ENCODE results near the gene SNX18.

Gene SNX18

DNA sequence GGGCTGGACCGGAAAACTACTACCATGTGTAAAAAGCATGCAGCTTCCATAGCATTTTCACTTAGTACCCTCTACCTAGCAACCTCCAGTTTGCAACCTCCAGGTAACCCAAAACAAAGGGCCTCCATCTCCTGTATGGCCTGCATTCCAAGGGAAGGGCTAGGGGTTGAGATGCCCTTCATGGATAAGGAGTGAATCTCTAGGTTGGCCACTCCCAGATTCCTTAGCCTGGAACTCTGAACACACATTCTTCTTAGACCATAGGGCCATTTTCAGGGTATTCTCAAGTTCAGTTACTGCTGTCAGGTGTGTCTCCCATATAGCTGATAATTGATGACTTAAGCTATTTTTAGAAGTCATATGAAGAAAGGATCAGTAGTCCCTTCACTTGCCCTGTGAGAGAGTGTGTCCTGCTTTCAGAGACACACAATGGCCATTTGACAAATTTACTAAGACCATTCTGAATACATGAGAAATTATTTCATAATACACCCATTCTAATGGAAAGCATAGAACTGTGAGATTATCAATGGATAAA is 39.5 kb upstream of the SNX18 start:
- Histone ChIP-seq H3K27ac (ENCODE audit: extremely low read depth, low read depth, low read length) (no peak overlapping the region), H3K4me3 (ENCODE audit: low read depth, low read length) (no peak overlapping the region), H3K36me3 (ENCODE audit: control insufficient read depth in 2 of 2, insufficient read depth in 1 of 2, low read length in 2 of 2) (no peaks in the 10 kb centered on the region), H3K9me3 (ENCODE audit: control insufficient read depth, insufficient read depth, low read depth, low read length) (no peaks in the 10 kb centered on the region), H3K4me1 (ENCODE audit: control insufficient read depth, insufficient read depth, low read length) (no peaks in the 10 kb centered on the region)
- POLR2A ChIA-PET, result no interaction called here
- TF ChIP-seq ZNF266 (tag by site-specific recombination; IDR thresholded peaks at IDR 0.05; ENCODE audit: low read depth), result no peak
- no peak for TF ChIP-seq GFI1B (tag by site-specific recombination; IDR thresholded peaks at IDR 0.05)
- no peak for TF ChIP-seq ZEB2 (tag by site-specific recombination; IDR thresholded peaks at IDR 0.05)
- TF ChIP-seq ZFP69B (tag by site-specific recombination; IDR thresholded peaks at IDR 0.05), result no peak
- TF ChIP-seq ZNF670 (tag by site-specific recombination; IDR thresholded peaks at IDR 0.05; ENCODE audit: low read depth), result no peak
- TF ChIP-seq, protein P1, sequence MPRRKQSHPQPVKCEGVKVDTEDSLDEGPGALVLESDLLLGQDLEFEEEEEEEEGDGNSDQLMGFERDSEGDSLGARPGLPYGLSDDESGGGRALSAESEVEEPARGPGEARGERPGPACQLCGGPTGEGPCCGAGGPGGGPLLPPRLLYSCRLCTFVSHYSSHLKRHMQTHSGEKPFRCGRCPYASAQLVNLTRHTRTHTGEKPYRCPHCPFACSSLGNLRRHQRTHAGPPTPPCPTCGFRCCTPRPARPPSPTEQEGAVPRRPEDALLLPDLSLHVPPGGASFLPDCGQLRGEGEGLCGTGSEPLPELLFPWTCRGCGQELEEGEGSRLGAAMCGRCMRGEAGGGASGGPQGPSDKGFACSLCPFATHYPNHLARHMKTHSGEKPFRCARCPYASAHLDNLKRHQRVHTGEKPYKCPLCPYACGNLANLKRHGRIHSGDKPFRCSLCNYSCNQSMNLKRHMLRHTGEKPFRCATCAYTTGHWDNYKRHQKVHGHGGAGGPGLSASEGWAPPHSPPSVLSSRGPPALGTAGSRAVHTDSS (tag by site-specific recombination; IDR thresholded peaks at IDR 0.05), result no peak
- TF ChIP-seq ZNF561 (tag by site-specific recombination; IDR thresholded peaks at IDR 0.05; ENCODE audit: borderline replicate concordance), result no peak
- TF ChIP-seq, protein P2, sequence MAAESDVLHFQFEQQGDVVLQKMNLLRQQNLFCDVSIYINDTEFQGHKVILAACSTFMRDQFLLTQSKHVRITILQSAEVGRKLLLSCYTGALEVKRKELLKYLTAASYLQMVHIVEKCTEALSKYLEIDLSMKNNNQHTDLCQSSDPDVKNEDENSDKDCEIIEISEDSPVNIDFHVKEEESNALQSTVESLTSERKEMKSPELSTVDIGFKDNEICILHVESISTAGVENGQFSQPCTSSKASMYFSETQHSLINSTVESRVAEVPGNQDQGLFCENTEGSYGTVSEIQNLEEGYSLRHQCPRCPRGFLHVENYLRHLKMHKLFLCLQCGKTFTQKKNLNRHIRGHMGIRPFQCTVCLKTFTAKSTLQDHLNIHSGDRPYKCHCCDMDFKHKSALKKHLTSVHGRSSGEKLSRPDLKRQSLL (tag by site-specific recombination; IDR thresholded peaks at IDR 0.05), result no peak
- TF ChIP-seq ZBTB21 (tag by site-specific recombination; IDR thresholded peaks at IDR 0.05), result no peak
- no peak for TF ChIP-seq ZSCAN16 (tag by site-specific recombination; IDR thresholded peaks at IDR 0.05)
- no peak for TF ChIP-seq ZNF391 (tag by site-specific recombination; IDR thresholded peaks at IDR 0.05; ENCODE audit: borderline replicate concordance, low read depth)
- TF ChIP-seq SCRT2 (tag by site-specific recombination; IDR thresholded peaks at IDR 0.05), result no peak
- TF ChIP-seq ZXDB (tag by site-specific recombination; IDR thresholded peaks at IDR 0.05), result no peak
- TF ChIP-seq ZNF596 (tag by site-specific recombination; IDR thresholded peaks at IDR 0.05), result no peak
- no peak for TF ChIP-seq ZNF544 (tag by site-specific recombination; IDR thresholded peaks at IDR 0.05)
- CTCF ChIA-PET, result interaction anchor here (4.1 kb wide), 1 partner anchor 11 kb away, joined by 26 read pairs; no protein-coding TSS in a partner anchor

DNA sequence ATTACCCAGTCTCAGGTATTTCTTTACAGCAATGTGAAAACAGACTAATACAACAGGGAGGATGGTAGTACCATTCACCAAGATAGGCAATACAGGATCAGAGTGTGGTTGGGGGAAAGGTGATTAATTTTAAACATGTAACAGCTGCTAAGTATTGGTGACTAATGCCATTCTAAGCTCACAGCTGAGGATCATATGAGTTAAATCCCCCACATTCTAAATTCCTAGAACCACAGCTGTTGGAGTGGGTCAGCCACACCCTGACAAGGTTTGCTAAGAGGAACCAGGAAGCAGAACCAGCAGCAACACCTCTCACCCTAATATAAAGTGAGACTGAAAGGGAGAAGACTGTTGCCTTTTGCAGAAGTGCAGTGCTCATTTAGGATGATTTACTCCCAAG is 37.3 kb upstream of the SNX18 start:
- no peaks in the 10 kb centered on the region for H3K36me3 ChIP-seq (ENCODE audit: control insufficient read depth in 2 of 2, insufficient read depth in 1 of 2, low read length in 2 of 2)
- no peaks in the 10 kb centered on the region for H3K9me3 ChIP-seq (ENCODE audit: control insufficient read depth, insufficient read depth, low read depth, low read length)
- CTCF ChIA-PET, result interaction anchor here (1.6 to 4.1 kb wide), 3 partner anchors 9 to 37 kb away, joined by 4 to 26 read pairs (median 6); no protein-coding TSS in a partner anchor
- no peak overlapping the region for H3K27ac ChIP-seq (ENCODE audit: extremely low read depth, low read depth, low read length)
- TF ChIP-seq RBAK (tag by site-specific recombination; IDR thresholded peaks at IDR 0.05), result no peak
- no peak for TF ChIP-seq ZNF785 (tag by site-specific recombination; IDR thresholded peaks at IDR 0.05)
- no peaks in the 10 kb centered on the region for H3K4me1 ChIP-seq (ENCODE audit: control insufficient read depth, insufficient read depth, low read length)
- POLR2A ChIA-PET, result no interaction called here
- no peak overlapping the region for H3K4me3 ChIP-seq (ENCODE audit: low read depth, low read length)

DNA sequence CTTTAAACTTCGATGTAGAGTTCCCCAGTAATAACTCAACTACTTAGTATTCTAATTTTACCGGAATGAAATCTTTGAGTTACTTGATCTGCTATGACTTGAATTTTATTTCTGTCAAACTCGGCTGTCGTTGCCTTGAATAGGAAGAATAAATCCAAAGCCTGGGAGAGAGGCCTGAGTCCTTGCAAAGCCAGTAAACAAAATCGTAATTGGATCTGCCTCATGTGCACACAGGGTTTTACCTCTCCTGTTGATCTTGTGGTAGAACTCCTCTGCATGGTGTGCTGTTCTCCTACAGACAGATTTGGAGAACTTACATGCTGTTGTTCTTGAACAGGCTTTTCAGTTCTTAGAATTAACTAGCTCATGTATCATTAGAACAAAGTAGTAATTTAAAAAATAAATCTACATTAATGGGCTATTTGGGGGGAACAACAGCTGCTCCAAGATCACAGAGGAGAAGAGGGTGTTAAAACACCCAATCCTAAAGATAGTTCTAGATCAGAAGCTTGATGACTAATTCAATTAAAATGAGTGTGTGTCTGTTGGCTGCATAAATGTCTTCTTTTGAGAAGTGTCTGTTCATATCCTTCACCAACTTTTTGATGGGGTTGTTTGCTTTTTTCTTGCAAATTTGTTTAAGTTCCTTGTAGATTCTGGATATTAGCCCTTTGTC is 33.2 kb upstream of the SNX18 start:
- ChIA-PET CTCF (interaction anchor here (0.6 to 0.7 kb wide), 4 partner anchors 41 to 1152 kb away, joined by 3 to 4 read pairs (median 3); no protein-coding TSS in a partner anchor), POLR2A (interaction anchor here (0.6 kb wide), 1 partner anchor 10 kb away, joined by 3 read pairs; no protein-coding TSS in a partner anchor)
- TF ChIP-seq, protein P3, sequence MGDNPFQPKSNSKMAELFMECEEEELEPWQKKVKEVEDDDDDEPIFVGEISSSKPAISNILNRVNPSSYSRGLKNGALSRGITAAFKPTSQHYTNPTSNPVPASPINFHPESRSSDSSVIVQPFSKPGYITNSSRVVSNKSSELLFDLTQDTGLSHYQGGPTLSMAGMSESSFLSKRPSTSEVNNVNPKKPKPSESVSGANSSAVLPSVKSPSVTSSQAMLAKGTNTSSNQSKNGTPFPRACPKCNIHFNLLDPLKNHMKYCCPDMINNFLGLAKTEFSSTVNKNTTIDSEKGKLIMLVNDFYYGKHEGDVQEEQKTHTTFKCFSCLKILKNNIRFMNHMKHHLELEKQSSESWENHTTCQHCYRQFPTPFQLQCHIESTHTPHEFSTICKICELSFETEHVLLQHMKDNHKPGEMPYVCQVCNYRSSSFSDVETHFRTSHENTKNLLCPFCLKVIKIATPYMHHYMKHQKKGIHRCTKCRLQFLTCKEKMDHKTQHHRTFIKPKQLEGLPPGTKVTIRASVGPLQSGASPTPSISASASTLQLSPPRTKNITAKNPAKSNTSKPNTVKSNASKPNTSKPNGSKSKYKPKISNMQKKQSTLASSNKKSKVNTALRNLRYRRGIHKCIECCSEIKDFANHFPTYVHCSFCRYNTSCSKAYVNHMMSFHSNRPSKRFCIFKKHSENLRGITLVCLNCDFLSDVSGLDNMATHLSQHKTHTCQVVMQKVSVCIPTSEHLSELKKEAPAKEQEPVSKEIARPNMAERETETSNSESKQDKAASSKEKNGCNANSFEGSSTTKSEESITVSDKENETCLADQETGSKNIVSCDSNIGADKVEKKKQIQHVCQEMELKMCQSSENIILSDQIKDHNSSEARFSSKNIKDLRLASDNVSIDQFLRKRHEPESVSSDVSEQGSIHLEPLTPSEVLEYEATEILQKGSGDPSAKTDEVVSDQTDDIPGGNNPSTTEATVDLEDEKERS (tag by site-specific recombination; IDR thresholded peaks at IDR 0.05), result no peak
- TF ChIP-seq ZNF174 (tag by site-specific recombination; IDR thresholded peaks at IDR 0.05) (no peak), ZNF510 (tag by site-specific recombination; IDR thresholded peaks at IDR 0.05; ENCODE audit: insufficient replicate concordance) (no peak), IKZF3 (tag by site-specific recombination; IDR thresholded peaks at IDR 0.05) (no peak), TRIM28 (IDR thresholded peaks at IDR 0.05; ENCODE audit: borderline replicate concordance, low read length) (no peak)
- TF ChIP-seq, protein P4, sequence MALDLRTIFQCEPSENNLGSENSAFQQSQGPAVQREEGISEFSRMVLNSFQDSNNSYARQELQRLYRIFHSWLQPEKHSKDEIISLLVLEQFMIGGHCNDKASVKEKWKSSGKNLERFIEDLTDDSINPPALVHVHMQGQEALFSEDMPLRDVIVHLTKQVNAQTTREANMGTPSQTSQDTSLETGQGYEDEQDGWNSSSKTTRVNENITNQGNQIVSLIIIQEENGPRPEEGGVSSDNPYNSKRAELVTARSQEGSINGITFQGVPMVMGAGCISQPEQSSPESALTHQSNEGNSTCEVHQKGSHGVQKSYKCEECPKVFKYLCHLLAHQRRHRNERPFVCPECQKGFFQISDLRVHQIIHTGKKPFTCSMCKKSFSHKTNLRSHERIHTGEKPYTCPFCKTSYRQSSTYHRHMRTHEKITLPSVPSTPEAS (tag by site-specific recombination; IDR thresholded peaks at IDR 0.05), result no peak
- Histone ChIP-seq H3K4me1 (ENCODE audit: control insufficient read depth, insufficient read depth, low read length) (no peaks in the 10 kb centered on the region), H3K36me3 (ENCODE audit: control insufficient read depth in 2 of 2, insufficient read depth in 1 of 2, low read length in 2 of 2) (no peaks in the 10 kb centered on the region), H3K4me3 (ENCODE audit: low read depth, low read length) (no peak overlapping the region), H3K9me3 (ENCODE audit: control insufficient read depth, insufficient read depth, low read depth, low read length) (no peaks in the 10 kb centered on the region), H3K27ac (ENCODE audit: extremely low read depth, low read depth, low read length) (no peak overlapping the region)
